Endothelial cell of umbilical vein (primary cell): Measurements from ENCODE around the gene C16orf95.

Experiments
- EZH2 ChIP-seq: IDR thresholded peaks from 2 replicates; pipeline ENCODE4 v1.6.1; 2012; ENCODE audit warnings: borderline replicate concordance, low read depth, mild to moderate bottlenecking, moderate library complexity, low read length, inconsistent platforms; ENCODE audit not compliant: severe bottlenecking
- FOS ChIP-seq: IDR thresholded peaks from 2 replicates; pipeline ENCODE4 v1.6.1; 2011; ENCODE audit warnings: mild to moderate bottlenecking, low read length, moderate library complexity, borderline replicate concordance; ENCODE audit not compliant: insufficient read depth
- GATA2 ChIP-seq: IDR thresholded peaks from 2 replicates; pipeline ENCODE4 v1.7.0; 2011; ENCODE audit warnings: low read depth, mild to moderate bottlenecking, moderate library complexity, mixed read lengths, low read length; ENCODE audit not compliant: insufficient read length, insufficient read depth
- JUN ChIP-seq: IDR thresholded peaks from 2 replicates; pipeline ENCODE4 v1.6.1; 2011; ENCODE audit warnings: borderline replicate concordance, low read depth; ENCODE audit not compliant: insufficient read length, insufficient read depth
- MYC ChIP-seq: IDR thresholded peaks from one replicate; pipeline ENCODE4 v1.6.1; 2011; ENCODE audit warnings: mild to moderate bottlenecking, low read depth, low read length
- POLR2A ChIP-seq: IDR thresholded peaks from 2 replicates; pipeline ENCODE4 v1.6.1; 2012; ENCODE audit warnings: low read depth, mild to moderate bottlenecking, control low read depth, low read length
- POLR2AphosphoS5 ChIP-seq: IDR thresholded peaks from 2 replicates; pipeline ENCODE4 v1.6.1; 2012; ENCODE audit warnings: low read depth, mild to moderate bottlenecking, control low read depth, low read length, moderate library complexity; ENCODE audit not compliant: insufficient read depth
- TF ChIP-seq, protein P1 (sequence below), 2 donors: IDR thresholded peaks; 1 replicate in 1 of 2; 2 replicates in 1 of 2; pipeline ENCODE4 v1.5.1; 2011; ENCODE audit warnings: low read length in 2 of 2, mild to moderate bottlenecking in 2 of 2, moderate library complexity in 2 of 2, control low read depth in 1 of 2, inconsistent platforms in 1 of 2, low read depth in 1 of 2; ENCODE audit not compliant: insufficient read depth in 1 of 2; ENCODE audit errors: extremely low read depth in 1 of 2
- TF ChIP-seq, protein P2 (sequence below): IDR thresholded peaks from 2 replicates; pipeline ENCODE4 v1.6.1; 2011; ENCODE audit not compliant: insufficient read depth, insufficient read length

DNA sequence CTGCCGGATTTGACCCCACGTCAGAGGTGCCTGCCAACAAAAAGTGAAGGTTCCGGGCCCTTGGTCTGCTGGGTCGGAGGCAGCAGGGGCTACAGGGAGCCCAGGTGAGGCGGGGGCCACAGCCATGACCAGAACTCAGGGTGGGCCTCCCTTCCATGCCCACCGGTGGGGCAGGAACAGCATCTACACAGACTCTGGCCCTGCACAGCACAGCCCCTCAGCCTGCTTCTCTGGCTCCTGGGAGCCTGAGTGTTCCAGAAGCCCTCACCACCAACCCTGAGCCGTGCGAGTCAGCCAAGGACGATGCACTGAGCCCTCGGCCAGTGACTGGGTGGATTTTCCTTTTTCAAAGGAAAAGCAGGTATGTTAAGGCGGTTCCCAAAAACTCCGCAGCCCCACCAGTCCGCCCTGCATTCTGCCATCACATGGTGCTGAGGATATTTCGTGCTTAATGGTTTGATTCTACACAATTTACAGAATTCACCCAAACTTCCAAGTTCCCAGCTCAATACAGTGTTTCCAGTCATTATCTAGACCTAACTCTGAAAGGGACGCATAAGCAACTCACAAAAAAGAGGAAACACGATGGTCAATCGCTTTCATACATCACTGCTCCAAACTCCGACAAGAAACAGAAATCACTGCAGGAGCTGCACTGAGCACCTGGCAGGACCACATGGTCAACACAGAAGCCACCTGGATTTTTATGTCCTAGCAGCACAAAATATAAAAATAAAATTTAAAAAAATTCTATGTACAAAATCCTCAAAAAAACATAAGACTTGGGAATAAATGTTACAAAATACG lies 19.4 kb upstream of the C16orf95 start:
- TF ChIP-seq, protein P1, sequence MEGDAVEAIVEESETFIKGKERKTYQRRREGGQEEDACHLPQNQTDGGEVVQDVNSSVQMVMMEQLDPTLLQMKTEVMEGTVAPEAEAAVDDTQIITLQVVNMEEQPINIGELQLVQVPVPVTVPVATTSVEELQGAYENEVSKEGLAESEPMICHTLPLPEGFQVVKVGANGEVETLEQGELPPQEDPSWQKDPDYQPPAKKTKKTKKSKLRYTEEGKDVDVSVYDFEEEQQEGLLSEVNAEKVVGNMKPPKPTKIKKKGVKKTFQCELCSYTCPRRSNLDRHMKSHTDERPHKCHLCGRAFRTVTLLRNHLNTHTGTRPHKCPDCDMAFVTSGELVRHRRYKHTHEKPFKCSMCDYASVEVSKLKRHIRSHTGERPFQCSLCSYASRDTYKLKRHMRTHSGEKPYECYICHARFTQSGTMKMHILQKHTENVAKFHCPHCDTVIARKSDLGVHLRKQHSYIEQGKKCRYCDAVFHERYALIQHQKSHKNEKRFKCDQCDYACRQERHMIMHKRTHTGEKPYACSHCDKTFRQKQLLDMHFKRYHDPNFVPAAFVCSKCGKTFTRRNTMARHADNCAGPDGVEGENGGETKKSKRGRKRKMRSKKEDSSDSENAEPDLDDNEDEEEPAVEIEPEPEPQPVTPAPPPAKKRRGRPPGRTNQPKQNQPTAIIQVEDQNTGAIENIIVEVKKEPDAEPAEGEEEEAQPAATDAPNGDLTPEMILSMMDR (IDR thresholded peaks at IDR 0.05; ENCODE audit: extremely low read depth in 1 of 2, insufficient read depth in 1 of 2, low read depth in 1 of 2, low read length in 2 of 2): no peak
- TF ChIP-seq FOS: no peak
- TF ChIP-seq POLR2AphosphoS5: no peak
- TF ChIP-seq EZH2: no peak
- no peak for TF ChIP-seq POLR2A
- TF ChIP-seq, protein P2, sequence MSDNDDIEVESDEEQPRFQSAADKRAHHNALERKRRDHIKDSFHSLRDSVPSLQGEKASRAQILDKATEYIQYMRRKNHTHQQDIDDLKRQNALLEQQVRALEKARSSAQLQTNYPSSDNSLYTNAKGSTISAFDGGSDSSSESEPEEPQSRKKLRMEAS: no peak
- no peak for TF ChIP-seq MYC
- TF ChIP-seq JUN: no peak
- no peak for TF ChIP-seq GATA2
